UCSD-AML1 (cell line): Measurements from ENCODE around the gene BTBD10.

Source experiments
- DNase-seq: peaks from one replicate; lab custom pipeline; 2025; ENCODE audit not compliant: unreplicated experiment; lab: John Stamatoyannopoulos, UW

BTBD10 gene

GRCh38 chr11:13462901-13463778, at the start of gene BTBD10:
Gene BTBD10, minus strand, starts transcription at chr11:13463222. Its CDS starts 18,098 bp downstream, at chr11:13445124.
- DNase-seq, result peak; percentile 92

GRCh38 chr11:13503393-13503792, 40.4 kb upstream of the BTBD10 start:
- no peak for DNase-seq

- DNase-seq, result no peak
Observed at GRCh38 chr11:13502492-13502891, 39.5 kb upstream of the BTBD10 start.

GRCh38 chr11:13495929-13496328, 32.9 kb upstream of the BTBD10 start, which contains the start of gene PTH:
Gene PTH, minus strand, starts transcription at chr11:13495997. Its CDS starts 3,142 bp downstream, at chr11:13492855.
- no peak for DNase-seq

- no peak for DNase-seq
Observed at GRCh38 chr11:13494051-13494450, 31.0 kb upstream of the BTBD10 start.

GRCh38 chr11:13487661-13488030, 24.6 kb upstream of the BTBD10 start:
- no peak for DNase-seq

GRCh38 chr11:13486926-13487660, 24.1 kb upstream of the BTBD10 start:
- no peak for DNase-seq

- no peak for DNase-seq
Observed at GRCh38 chr11:13480198-13480597, 17.2 kb upstream of the BTBD10 start.

- no peak for DNase-seq
Observed at GRCh38 chr11:13479688-13480087, 16.7 kb upstream of the BTBD10 start.

- DNase-seq, result no peak
Observed at GRCh38 chr11:13475091-13475490, 12.1 kb upstream of the BTBD10 start.

- DNase-seq, result no peak
Observed at GRCh38 chr11:13473013-13473722, 10.1 kb upstream of the BTBD10 start.

GRCh38 chr11:13468750-13469149, 5.7 kb upstream of the BTBD10 start:
- no peak for DNase-seq

- DNase-seq, result peak; percentile 10
Observed at GRCh38 chr11:13465909-13466371, 2.9 kb upstream of the BTBD10 start.

GRCh38 chr11:13463779-13464290, 813 bp upstream of the BTBD10 start:
- DNase-seq, result no peak

- DNase-seq, result peak; percentile 71
Observed at GRCh38 chr11:13462311-13462900, 616 bp downstream of the BTBD10 start.

GRCh38 chr11:13461291-13461690, 1.7 kb downstream of the BTBD10 start:
- DNase-seq, result no peak

- DNase-seq, result no peak
Observed at GRCh38 chr11:13450832-13451397, 12.1 kb downstream of the BTBD10 start.

GRCh38 chr11:13449522-13449921, 13.5 kb downstream of the BTBD10 start:
- no peak for DNase-seq

GRCh38 chr11:13448876-13449275, 14.1 kb downstream of the BTBD10 start:
- no peak for DNase-seq

GRCh38 chr11:13446444-13446843, 16.6 kb downstream of the BTBD10 start:
- DNase-seq, result no peak
